ENCODE results near the gene RPTOR. TPM values are rescaled to one million over a fixed set of nuclear protein-coding genes. Genes with fewer than 3 reads are reported as not detected.
A peak's percentile ranks its signal among the peaks of the same experiment; 100 is the strongest.

The RPTOR gene
- total RNA-seq, 4 donors from 2014 or later: 47.6 to 56.9 (median 55.4) TPM

- Histone ChIP-seq H3K27me3 (no peaks in the 10 kb centered on the region), H3K4me1 (peaks cover 3 to 4% of the 10 kb centered on the region in 2 donors), H3K27ac (no peak overlapping the region), H3K36me3 (no peaks in the 10 kb centered on the region), H3K4me3 (no peak overlapping the region), H3K9me3 (no peaks in the 10 kb centered on the region)
- DNase-seq (no peak), ATAC-seq (peak in 1 of 2 donors; percentile 27)
- TF ChIP-seq CTCF (IDR thresholded peaks at IDR 0.05 in 4 of 5, conservative IDR thresholded peaks at IDR 0.05 in 1 of 5) (no peak), POLR2A (IDR thresholded peaks at IDR 0.05) (no peak)
- intact Hi-C loops (cut with DNase I; ENCODE audit: low total_unique reads) (no loop called here), in situ Hi-C loops (cut with MboI; ENCODE audit: low sequenced_read_pairs in 4 of 4) (no loop called here)
These were observed 88.6 kb downstream of the RPTOR start for GRCh38 chr17:80633207-80633606.

DNA sequence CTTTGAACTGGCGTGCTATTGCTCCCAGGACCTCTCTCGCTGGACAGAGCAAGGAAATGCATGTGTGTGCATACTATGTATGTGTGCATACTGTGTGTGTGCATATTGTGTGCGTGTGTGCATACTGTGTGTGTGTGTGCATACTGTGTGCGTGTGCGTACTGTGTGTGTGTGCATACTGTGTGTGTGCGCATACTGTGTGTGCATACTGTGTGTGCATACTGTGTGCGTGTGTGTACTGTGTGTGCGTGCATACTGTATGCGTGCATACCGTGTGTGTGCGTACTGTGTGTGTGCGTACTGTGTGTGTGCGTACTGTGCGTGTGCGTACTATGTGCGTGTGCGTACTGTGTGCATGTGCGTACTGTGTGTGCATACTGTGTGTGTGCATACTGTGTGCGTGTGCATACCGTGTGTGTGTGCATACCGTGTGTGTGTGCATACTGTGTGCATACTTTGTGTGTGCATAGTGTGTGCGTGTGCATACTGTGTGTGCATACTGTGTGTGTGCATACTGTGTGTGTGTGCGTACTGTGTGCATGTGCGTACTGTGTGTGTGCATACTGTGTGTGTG lies 89.4 kb downstream of the RPTOR start:
- intact Hi-C loops (cut with DNase I; ENCODE audit: low total_unique reads): no loop called here
- Histone ChIP-seq H3K27ac (no peak overlapping the region), H3K36me3 (no peaks in the 10 kb centered on the region), H3K9me3 (no peaks in the 10 kb centered on the region), H3K27me3 (no peaks in the 10 kb centered on the region), H3K4me3 (no peak overlapping the region), H3K4me1 (peaks cover 3 to 4% of the 10 kb centered on the region in 2 donors)
- DNase-seq (no peak), ATAC-seq (no peak)
- no peak for TF ChIP-seq CTCF (IDR thresholded peaks at IDR 0.05 in 4 of 5, conservative IDR thresholded peaks at IDR 0.05 in 1 of 5)
- no peak for TF ChIP-seq POLR2A (IDR thresholded peaks at IDR 0.05)
- in situ Hi-C loops (cut with MboI; ENCODE audit: low sequenced_read_pairs in 4 of 4): no loop called here

GRCh38 chr17:80636361-80637018 lies 91.9 kb downstream of the RPTOR start:
- DNase-seq (no peak), ATAC-seq (no peak)
- in situ Hi-C loops (cut with MboI; ENCODE audit: low sequenced_read_pairs in 4 of 4) (no loop called here), intact Hi-C loops (cut with DNase I; ENCODE audit: low total_unique reads) (no loop called here)
- Histone ChIP-seq H3K36me3 (no peaks in the 10 kb centered on the region), H3K4me3 (no peak overlapping the region), H3K9me3 (no peaks in the 10 kb centered on the region), H3K27me3 (no peaks in the 10 kb centered on the region), H3K27ac (no peak overlapping the region), H3K4me1 (peaks cover 3 to 7% of the 10 kb centered on the region in 2 donors)
- no peak for TF ChIP-seq POLR2A (IDR thresholded peaks at IDR 0.05)
- no peak for TF ChIP-seq CTCF (IDR thresholded peaks at IDR 0.05 in 4 of 5, conservative IDR thresholded peaks at IDR 0.05 in 1 of 5)

- peaks cover 3 to 6% of the 10 kb centered on the region in 2 donors for H3K4me1 ChIP-seq
- no peak for ATAC-seq
- H3K27ac ChIP-seq: no peak overlapping the region
- TF ChIP-seq CTCF (IDR thresholded peaks at IDR 0.05 in 4 of 5, conservative IDR thresholded peaks at IDR 0.05 in 1 of 5): no peak
- no peak for TF ChIP-seq POLR2A (IDR thresholded peaks at IDR 0.05)
- intact Hi-C loops (cut with DNase I; ENCODE audit: low total_unique reads): no loop called here
- no peaks in the 10 kb centered on the region for H3K27me3 ChIP-seq
- no peak for DNase-seq
- in situ Hi-C loops (cut with MboI; ENCODE audit: low sequenced_read_pairs in 4 of 4): no loop called here
- no peaks in the 10 kb centered on the region for H3K9me3 ChIP-seq
- no peaks in the 10 kb centered on the region for H3K36me3 ChIP-seq
- no peak overlapping the region for H3K4me3 ChIP-seq
These were observed 92.6 kb downstream of the RPTOR start for GRCh38 chr17:80637048-80637781.

Measured in gastrocnemius medialis (tissue), 4 donors.